ENCODE measurements around the gene CATSPERE.

The CATSPERE gene

GRCh38 chr1:244436336-244437085 lies 24.6 kb upstream of the CATSPERE start:
- TF ChIP-seq, protein P1, sequence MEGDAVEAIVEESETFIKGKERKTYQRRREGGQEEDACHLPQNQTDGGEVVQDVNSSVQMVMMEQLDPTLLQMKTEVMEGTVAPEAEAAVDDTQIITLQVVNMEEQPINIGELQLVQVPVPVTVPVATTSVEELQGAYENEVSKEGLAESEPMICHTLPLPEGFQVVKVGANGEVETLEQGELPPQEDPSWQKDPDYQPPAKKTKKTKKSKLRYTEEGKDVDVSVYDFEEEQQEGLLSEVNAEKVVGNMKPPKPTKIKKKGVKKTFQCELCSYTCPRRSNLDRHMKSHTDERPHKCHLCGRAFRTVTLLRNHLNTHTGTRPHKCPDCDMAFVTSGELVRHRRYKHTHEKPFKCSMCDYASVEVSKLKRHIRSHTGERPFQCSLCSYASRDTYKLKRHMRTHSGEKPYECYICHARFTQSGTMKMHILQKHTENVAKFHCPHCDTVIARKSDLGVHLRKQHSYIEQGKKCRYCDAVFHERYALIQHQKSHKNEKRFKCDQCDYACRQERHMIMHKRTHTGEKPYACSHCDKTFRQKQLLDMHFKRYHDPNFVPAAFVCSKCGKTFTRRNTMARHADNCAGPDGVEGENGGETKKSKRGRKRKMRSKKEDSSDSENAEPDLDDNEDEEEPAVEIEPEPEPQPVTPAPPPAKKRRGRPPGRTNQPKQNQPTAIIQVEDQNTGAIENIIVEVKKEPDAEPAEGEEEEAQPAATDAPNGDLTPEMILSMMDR (IDR thresholded peaks at IDR 0.05; ENCODE audit: low read depth, low read length), result no peak
- TF ChIP-seq POLR2A (IDR thresholded peaks at IDR 0.05; ENCODE audit: extremely low read depth, insufficient read length), result no peak
- TF ChIP-seq MAX (IDR thresholded peaks at IDR 0.05; ENCODE audit: low read depth, low read length), result no peak
- TF ChIP-seq MYC (IDR thresholded peaks at IDR 0.05; ENCODE audit: low read depth, low read length), result no peak
- no peak overlapping the region for H3K4me3 ChIP-seq (ENCODE audit: low read depth, low read length)
- DNase-seq (ENCODE audit: low read depth), result no peak

GRCh38 chr1:244437086-244437468 lies 24.0 kb upstream of the CATSPERE start:
- TF ChIP-seq POLR2A (IDR thresholded peaks at IDR 0.05; ENCODE audit: extremely low read depth, insufficient read length) (no peak), MAX (IDR thresholded peaks at IDR 0.05; ENCODE audit: low read depth, low read length) (no peak), MYC (IDR thresholded peaks at IDR 0.05; ENCODE audit: low read depth, low read length) (no peak)
- TF ChIP-seq, protein P1 (IDR thresholded peaks at IDR 0.05; ENCODE audit: low read depth, low read length), result no peak

DNA sequence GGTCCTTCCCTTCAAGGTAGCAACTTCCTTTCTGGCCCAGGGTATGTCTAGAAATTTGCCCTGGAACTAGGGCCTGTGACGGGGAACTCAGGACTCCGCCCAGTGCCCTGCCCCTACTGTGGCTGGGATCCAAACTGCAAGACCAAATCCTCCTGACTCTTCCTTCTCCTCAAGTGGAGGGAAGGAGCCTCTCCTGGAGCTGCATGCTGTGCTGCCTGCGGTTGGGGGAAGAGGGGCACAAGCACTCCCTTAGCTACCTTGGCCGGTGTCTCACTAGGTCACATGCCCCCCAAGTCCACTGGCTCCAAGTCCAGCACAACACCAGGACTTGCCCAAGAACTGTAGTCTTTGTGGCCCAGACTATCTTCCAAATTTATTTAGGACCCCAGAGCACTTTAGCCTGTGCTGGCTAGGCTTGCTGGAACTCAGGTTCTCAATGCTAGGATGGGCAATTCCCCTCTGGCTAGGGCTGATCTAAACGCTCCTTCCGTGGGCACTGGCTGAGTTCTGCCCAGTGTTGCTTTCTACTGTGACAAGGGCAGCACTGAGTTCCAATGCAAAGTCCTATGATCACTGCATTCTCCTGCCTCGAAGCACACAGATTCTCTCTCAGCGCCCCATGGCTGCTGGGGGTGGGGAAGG lies 21.6 kb upstream of the CATSPERE start:
- TF ChIP-seq MAX (IDR thresholded peaks at IDR 0.05; ENCODE audit: low read depth, low read length) (no peak), MYC (IDR thresholded peaks at IDR 0.05; ENCODE audit: low read depth, low read length) (no peak), POLR2A (IDR thresholded peaks at IDR 0.05; ENCODE audit: extremely low read depth, insufficient read length) (no peak)
- TF ChIP-seq, protein P1 (IDR thresholded peaks at IDR 0.05; ENCODE audit: low read depth, low read length), result no peak
- DNase-seq (ENCODE audit: low read depth), result no peak

More at GRCh38 chr1:244437086-244437468, 24.0 kb upstream of the CATSPERE start:
- no peak overlapping the region for H3K4me3 ChIP-seq (ENCODE audit: low read depth, low read length)
- DNase-seq (ENCODE audit: low read depth), result no peak

DNA sequence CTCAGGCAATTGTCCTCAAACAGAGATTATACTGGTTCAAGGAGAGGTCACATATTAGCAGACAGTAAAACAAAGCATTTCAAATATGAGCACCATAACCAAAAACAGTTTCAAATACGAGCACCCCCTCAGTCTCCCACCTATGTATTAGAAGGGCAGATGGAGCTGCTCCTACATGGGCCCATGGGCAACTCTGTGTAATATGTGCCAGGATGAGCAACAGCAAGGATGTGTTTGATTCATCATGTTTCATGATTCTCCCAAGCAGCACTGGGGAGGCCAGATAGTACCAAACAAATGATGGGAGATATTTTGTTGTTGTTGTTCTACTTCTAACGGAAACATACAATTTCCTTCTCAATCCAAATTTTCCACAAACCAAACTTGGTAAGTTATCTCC lies 18.2 kb upstream of the CATSPERE start:
- no peak overlapping the region for H3K4me3 ChIP-seq (ENCODE audit: low read depth, low read length)
- no peak for DNase-seq (ENCODE audit: low read depth)
- TF ChIP-seq, protein P1 (IDR thresholded peaks at IDR 0.05; ENCODE audit: low read depth, low read length), result no peak
- TF ChIP-seq MYC (IDR thresholded peaks at IDR 0.05; ENCODE audit: low read depth, low read length) (no peak), POLR2A (IDR thresholded peaks at IDR 0.05; ENCODE audit: extremely low read depth, insufficient read length) (no peak), MAX (IDR thresholded peaks at IDR 0.05; ENCODE audit: low read depth, low read length) (no peak)

More for the DNA sequence above, 21.6 kb upstream of the CATSPERE start:
- H3K4me3 ChIP-seq (ENCODE audit: low read depth, low read length), result no peak overlapping the region

- DNase-seq (ENCODE audit: low read depth), result no peak
- no peak for TF ChIP-seq MYC (IDR thresholded peaks at IDR 0.05; ENCODE audit: low read depth, low read length)
- TF ChIP-seq, protein P1 (IDR thresholded peaks at IDR 0.05; ENCODE audit: low read depth, low read length), result no peak
- TF ChIP-seq MAX (IDR thresholded peaks at IDR 0.05; ENCODE audit: low read depth, low read length), result no peak
- TF ChIP-seq POLR2A (IDR thresholded peaks at IDR 0.05; ENCODE audit: extremely low read depth, insufficient read length), result no peak
Measured at GRCh38 chr1:244444854-244445253, 16.2 kb upstream of the CATSPERE start.

More at GRCh38 chr1:244444854-244445253, 16.2 kb upstream of the CATSPERE start:
- no peak overlapping the region for H3K4me3 ChIP-seq (ENCODE audit: low read depth, low read length)
